GM10266 (cell line): ENCODE results near the gene ADM2.

Experiments used
- DNase-seq: peaks from one replicate; pipeline ENCODE4 v3.0.0; 2012; ENCODE audit errors: extremely low spot score
- TF ChIP-seq, protein P1 (sequence below): IDR thresholded peaks from 2 replicates; pipeline ENCODE4 v1.5.1; 2012; ENCODE audit warnings: mild to moderate bottlenecking, low read depth; ENCODE audit not compliant: control insufficient read depth, insufficient read depth; ENCODE audit errors: missing control alignments

The ADM2 gene

GRCh38 chr22:50441428-50441993 lies 39.8 kb upstream of the ADM2 start:
- DNase-seq = no peak
- TF ChIP-seq, protein P1, sequence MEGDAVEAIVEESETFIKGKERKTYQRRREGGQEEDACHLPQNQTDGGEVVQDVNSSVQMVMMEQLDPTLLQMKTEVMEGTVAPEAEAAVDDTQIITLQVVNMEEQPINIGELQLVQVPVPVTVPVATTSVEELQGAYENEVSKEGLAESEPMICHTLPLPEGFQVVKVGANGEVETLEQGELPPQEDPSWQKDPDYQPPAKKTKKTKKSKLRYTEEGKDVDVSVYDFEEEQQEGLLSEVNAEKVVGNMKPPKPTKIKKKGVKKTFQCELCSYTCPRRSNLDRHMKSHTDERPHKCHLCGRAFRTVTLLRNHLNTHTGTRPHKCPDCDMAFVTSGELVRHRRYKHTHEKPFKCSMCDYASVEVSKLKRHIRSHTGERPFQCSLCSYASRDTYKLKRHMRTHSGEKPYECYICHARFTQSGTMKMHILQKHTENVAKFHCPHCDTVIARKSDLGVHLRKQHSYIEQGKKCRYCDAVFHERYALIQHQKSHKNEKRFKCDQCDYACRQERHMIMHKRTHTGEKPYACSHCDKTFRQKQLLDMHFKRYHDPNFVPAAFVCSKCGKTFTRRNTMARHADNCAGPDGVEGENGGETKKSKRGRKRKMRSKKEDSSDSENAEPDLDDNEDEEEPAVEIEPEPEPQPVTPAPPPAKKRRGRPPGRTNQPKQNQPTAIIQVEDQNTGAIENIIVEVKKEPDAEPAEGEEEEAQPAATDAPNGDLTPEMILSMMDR = no peak

- TF ChIP-seq, protein P1 = no peak
- DNase-seq = no peak
Observed at GRCh38 chr22:50443197-50443596, 38.1 kb upstream of the ADM2 start.

DNA sequence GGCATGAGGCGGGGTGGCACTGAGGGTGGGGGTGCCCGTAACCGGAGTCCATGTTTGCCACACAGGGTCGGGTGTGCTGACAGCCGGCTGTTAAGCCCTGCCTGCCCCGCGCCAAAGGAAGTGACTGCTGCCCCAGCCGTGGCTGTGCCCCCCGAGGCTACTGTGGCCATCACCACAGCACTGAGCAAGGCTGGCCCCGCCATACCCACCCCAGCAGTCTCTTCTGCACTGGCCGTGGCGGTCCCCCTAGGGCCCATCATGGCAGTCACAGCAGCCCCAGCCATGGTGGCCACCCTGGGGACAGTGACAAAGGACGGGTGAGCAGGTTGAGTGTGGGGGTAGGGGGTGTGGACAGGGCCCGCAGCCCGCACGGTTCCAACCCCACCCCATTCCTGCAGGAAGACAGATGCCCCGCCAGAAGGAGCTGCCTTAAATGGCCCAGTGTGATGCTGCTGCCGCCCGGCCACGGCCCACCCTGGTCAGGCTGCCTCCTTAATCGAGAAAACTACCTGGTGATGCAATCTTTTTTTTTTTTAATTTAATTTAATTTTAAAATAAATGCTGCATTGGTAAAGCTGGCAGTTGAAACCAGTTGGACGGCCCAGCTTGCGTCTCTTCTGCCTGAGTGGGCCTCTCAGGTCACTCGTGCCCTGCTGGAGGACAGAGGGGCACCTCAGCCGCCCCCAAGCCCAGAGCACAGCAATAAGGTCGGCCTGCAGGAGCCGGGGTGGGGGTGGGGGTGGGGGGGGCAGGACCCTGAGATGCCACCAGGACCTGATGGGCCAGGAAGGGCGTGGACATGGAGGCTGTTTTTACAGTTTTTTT lies 37.3 kb upstream of the ADM2 start:
- TF ChIP-seq, protein P1 = no peak
- no peak for DNase-seq

GRCh38 chr22:50444663-50445062 lies 36.7 kb upstream of the ADM2 start:
- no peak for DNase-seq
- TF ChIP-seq, protein P1 = no peak

DNA sequence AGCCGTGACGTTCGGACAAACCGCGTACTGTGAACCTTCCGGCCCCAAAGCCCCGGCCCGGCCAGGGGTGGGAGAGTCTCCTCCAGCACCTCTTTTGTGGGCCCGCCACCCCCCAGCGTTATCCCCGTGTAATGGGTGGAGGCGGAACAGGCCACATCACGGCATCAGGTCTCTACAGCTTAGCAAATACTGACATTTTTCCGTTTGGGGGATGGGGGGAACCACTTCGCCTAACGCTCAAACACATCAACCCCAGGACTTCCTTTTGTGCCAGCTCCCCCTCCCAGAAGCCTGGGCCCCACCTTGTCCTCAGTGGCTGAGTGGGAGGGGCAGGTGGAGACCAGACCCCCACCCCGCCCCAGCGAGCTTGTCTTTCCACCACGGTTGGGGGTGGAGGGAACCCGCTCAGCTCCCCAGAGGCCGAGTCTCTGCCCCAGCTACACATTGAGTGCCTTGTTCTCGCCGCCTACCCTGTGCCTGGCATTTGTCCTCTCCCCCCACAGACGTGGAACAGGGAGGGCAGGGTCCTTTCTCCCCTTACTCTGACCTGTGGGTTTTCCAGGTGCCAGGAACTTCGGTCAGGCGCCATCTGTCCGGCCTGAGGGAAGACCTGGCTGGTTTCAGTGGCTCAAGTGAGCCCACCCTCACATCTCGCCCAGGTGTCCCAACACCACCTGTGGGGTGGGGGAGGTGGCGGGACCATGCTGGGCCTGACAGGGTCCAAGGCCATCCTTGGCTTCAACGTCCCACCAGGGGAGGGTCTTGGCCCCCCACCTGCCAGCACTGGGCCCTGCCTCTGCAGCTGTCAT lies 36.1 kb upstream of the ADM2 start:
- DNase-seq = no peak
- TF ChIP-seq, protein P1 = no peak

- TF ChIP-seq, protein P1 = no peak
- no peak for DNase-seq
Observed at GRCh38 chr22:50445880-50446707, 35.2 kb upstream of the ADM2 start.
